Measurements from ENCODE around the gene LRCH1. TPM values are rescaled to one million over a fixed set of nuclear protein-coding genes. Genes with fewer than 3 reads are reported as not detected.
"Not testable (repeated sequence)": the region's sequence is repeated elsewhere in the genome, so short reads cannot be mapped to it uniquely, and the experiment has no call there.

Gene LRCH1, protein sequence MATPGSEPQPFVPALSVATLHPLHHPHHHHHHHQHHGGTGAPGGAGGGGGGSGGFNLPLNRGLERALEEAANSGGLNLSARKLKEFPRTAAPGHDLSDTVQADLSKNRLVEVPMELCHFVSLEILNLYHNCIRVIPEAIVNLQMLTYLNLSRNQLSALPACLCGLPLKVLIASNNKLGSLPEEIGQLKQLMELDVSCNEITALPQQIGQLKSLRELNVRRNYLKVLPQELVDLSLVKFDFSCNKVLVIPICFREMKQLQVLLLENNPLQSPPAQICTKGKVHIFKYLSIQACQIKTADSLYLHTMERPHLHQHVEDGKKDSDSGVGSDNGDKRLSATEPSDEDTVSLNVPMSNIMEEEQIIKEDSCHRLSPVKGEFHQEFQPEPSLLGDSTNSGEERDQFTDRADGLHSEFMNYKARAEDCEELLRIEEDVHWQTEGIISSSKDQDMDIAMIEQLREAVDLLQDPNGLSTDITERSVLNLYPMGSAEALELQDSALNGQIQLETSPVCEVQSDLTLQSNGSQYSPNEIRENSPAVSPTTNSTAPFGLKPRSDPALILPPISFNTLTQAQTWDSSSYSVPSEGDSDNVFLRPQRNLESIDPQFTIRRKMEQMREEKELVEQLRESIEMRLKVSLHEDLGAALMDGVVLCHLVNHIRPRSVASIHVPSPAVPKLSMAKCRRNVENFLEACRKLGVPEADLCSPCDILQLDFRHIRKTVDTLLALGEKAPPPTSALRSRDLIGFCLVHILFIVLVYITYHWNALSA
- 10 to 100 TPM; 24.9 to 26.0 TPM for total RNA-seq

DNA sequence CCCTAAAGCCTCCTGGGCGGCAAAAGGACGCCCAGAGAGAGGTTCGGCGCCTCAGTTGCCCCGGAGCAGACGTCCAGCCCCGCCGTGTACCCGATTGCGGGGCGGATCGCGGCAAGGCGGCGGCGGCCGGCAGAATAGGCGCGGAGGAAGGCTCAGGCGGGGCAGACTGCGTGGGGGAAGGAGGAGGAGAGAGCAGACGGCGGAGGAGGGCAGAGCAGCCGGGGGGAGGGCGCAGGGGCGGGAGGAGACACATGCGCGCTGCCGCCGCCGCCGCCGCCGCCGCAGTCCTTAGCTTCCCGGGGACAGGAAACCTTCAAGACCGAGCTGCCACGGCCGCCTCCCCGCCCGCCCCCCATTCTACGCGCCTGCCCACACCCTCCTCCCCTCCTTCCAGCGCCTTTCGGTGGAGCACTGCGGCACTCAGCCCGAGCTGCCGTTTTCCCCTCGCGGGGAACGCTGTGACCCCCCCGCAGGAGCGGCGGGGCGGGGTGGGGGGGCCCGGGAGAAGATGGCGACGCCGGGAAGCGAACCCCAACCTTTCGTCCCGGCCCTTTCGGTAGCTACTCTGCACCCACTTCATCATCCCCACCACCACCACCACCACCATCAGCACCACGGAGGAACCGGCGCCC, at the start of gene LRCH1:
TSS of gene LRCH1 (plus strand) at position 282 of the 632 bp plus-strand sequence. CDS start at position 509, 227 bp downstream.
- Mint-ChIP-seq H3K4me3 (peak within 1 kb of the TSS; percentile 96), H3K27ac (peak within 1 kb of the TSS; percentile 71 to 90), H3K4me1 (ENCODE audit: low read depth in 2 of 2) (peaks cover 40 to 41% of the 10 kb centered on the region in 2 donors), H3K36me3 (no peaks in the 10 kb centered on the region), H3K9me3 (no peaks in the 10 kb centered on the region), H3K27me3 (peaks cover 0 to 2% of the 10 kb centered on the region in 2 donors)
- DNase-seq (ENCODE audit: low spot score) (peak; percentile 93), ATAC-seq (peak; percentile 93 to 95)

DNA sequence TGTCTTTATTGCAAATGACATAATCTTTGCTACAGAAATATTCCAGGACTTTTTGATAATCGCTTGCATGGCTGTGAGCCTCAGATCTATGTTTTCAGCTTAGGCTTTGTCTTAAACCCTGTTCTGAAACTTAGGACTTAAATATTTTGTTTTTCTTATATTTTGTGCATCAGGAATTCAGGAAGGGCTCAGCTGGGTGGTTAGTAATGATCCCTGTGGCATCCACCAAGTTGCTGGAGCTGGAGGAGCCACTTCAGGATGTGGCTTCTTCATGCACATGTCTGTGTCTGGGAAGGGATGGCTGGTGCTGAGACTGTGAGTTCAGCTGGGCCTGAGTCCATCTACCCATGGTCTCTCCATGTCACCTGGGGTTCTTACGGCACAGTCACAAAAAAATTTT, 48.9 kb upstream of the LRCH1 start:
- H3K27me3 Mint-ChIP-seq = peaks cover 11 to 17% of the 10 kb centered on the region in 2 donors
- no peaks in the 10 kb centered on the region for H3K9me3 Mint-ChIP-seq
- no peaks in the 10 kb centered on the region for H3K4me1 Mint-ChIP-seq (ENCODE audit: low read depth in 2 of 2)
- no peaks in the 10 kb centered on the region for H3K36me3 Mint-ChIP-seq
- H3K4me3 Mint-ChIP-seq = no peak overlapping the region
- ATAC-seq (no peak), DNase-seq (ENCODE audit: low spot score) (no peak)
- no peak overlapping the region for H3K27ac Mint-ChIP-seq

DNA sequence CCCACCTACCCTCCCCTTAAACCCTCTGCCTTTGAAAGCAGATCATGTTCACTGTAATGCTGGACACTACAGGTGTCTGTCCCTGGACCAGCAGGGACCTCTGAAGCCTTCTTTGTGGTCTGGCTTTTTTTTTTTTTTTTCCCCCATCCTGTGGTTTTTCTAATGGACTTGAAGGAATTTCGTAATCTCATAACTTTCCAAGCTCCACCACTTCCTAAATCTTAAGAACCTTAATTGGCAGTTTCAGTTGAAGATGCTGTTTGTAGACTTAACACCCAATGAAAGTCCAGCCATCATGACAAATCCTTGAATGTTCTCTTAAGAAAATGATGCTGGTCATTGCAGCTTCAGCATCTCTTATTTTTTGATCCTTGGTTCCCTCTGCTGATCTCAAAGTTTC, 45.0 kb upstream of the LRCH1 start:
- H3K36me3 Mint-ChIP-seq = no peaks in the 10 kb centered on the region
- peaks cover 11 to 21% of the 10 kb centered on the region in 2 donors for H3K27me3 Mint-ChIP-seq
- no peak overlapping the region for H3K27ac Mint-ChIP-seq
- no peak for DNase-seq (ENCODE audit: low spot score)
- no peaks in the 10 kb centered on the region for H3K9me3 Mint-ChIP-seq
- ATAC-seq = no peak
- H3K4me3 Mint-ChIP-seq = no peak overlapping the region
- no peaks in the 10 kb centered on the region for H3K4me1 Mint-ChIP-seq (ENCODE audit: low read depth in 2 of 2)

DNA sequence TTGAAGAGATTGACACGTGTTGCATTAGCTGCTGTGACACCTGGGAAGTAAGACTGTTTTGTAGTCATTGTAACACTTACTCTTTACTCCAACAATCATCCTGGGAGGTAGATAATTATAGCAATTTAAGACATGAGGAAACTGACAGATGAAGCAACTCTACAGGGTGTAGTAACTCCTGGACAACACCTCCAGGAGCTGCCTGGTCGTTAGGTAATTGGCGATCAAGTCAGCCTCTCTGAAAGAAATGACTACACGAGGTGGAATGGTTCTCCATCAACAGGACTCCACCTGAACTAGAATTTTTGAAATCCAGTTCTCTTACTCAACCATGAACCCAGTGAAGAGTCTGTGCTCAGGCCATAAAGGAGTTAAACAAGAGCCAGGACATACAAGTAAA, 43.0 kb upstream of the LRCH1 start:
- no peaks in the 10 kb centered on the region for H3K36me3 Mint-ChIP-seq
- no peak overlapping the region for H3K27ac Mint-ChIP-seq
- ATAC-seq (no peak), DNase-seq (ENCODE audit: low spot score) (no peak)
- no peak overlapping the region for H3K4me3 Mint-ChIP-seq
- H3K27me3 Mint-ChIP-seq = peaks cover 16 to 33% of the 10 kb centered on the region in 2 donors
- no peaks in the 10 kb centered on the region for H3K4me1 Mint-ChIP-seq (ENCODE audit: low read depth in 2 of 2)
- H3K9me3 Mint-ChIP-seq = no peaks in the 10 kb centered on the region

DNA sequence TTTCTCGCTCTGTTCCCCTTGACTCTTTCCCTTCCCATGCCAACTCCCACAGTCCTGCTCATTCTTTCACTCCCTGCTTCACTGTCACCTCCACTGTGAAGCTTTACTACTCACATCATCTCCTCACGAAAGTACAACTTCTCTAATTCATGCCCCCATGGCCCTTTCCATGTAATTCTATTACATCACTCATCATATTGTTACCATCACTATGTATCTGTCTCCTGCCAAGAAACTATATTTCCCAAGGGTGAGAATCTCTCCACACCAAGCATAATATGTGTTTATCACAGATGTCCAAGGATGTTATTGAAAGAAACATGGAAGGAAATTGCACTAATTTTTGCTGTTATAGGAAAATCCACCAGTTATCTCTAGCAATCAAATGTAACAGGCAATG, 37.2 kb upstream of the LRCH1 start:
- Mint-ChIP-seq H3K27ac (no peak overlapping the region), H3K36me3 (no peaks in the 10 kb centered on the region), H3K9me3 (no peaks in the 10 kb centered on the region), H3K4me3 (no peak overlapping the region), H3K27me3 (peaks cover 16 to 32% of the 10 kb centered on the region in 2 donors), H3K4me1 (ENCODE audit: low read depth in 2 of 2) (no peaks in the 10 kb centered on the region)
- no peak for DNase-seq (ENCODE audit: low spot score)
- ATAC-seq = no peak

DNA sequence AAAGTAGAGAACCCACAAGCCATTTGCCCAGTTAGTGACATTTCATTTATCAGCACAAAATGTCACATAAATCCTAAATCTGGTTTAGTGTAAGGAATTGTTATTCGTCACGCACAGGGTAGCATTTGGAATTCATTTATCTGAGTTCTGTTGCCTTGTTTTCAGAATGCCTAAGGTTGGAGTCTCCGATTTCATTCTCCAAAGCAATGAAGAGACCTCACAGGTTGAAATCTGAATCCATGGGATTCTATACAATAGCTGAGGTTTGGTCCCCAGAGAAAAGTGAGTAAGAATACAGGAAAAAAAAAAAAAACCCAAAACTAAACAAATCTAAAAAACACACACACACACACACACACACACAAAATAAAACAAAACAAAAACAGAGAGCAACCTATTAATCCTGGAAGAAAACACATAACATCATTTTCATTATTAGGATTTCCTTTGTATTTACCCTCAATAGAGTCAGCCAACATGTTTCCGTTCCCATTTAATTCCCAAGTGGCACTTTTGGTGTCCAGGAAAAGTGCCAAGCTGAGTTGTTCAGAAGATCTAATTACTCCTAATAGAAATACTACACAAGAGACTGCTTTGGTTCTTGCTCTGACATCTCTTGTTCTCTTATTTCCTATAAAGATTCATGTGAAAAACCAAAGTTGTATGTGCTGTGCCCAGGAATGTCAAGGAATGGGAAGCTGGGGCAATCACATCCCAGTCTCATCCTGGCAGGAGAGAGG, 36.2 kb upstream of the LRCH1 start:
- Mint-ChIP-seq H3K27me3 (peaks cover 16 to 32% of the 10 kb centered on the region in 2 donors), H3K27ac (no peak overlapping the region), H3K4me1 (ENCODE audit: low read depth in 2 of 2) (no peaks in the 10 kb centered on the region), H3K9me3 (no peaks in the 10 kb centered on the region), H3K36me3 (no peaks in the 10 kb centered on the region), H3K4me3 (no peak overlapping the region)
- ATAC-seq (no peak), DNase-seq (ENCODE audit: low spot score) (no peak)

DNA sequence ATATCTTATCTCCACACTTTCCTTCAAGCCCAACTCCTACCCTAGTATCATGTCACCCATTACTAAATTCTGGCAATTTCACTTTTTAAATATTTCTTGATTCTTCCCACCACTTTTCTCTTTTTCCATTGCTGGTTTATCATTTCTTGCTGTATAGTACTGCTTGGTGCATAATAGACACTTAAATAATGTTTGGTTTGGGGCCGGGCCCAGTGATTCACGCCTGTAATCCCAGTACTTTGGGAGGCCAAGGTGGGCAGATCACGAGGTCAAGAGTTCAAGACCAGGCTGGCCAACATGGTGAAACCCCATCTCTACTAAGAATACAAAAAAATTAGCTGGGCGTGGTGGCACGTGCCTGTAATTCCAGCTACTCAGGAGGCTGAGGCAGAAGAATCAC, 35.2 kb upstream of the LRCH1 start:
- H3K27ac Mint-ChIP-seq; ATAC-seq; H3K36me3 Mint-ChIP-seq; H3K9me3 Mint-ChIP-seq; H3K4me3 Mint-ChIP-seq; H3K4me1 Mint-ChIP-seq (ENCODE audit: low read depth in 2 of 2); DNase-seq (ENCODE audit: low spot score): not testable (repeated sequence)
- peaks cover 15 to 28% of the 10 kb centered on the region in 2 donors for H3K27me3 Mint-ChIP-seq

DNA sequence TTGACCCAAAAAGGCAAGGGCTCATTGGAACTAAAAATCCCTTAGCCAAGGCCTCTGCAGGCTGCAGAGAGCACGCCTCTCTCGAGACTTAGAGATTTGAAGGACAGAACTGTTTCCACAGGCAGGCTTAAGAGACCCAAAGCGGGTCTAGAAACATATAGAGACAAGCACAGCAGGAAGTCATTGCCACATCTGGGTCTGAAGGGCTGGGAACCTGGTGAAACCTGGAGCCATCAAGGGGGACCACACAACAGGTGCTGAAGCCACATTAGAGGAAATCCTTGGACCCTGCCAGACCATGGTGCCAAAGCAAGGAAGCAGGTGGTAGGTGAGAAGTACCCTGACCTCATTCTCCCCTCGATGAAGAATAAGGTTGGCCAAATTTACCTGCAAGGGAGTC, 33.8 kb upstream of the LRCH1 start:
- no peaks in the 10 kb centered on the region for H3K9me3 Mint-ChIP-seq
- no peak overlapping the region for H3K4me3 Mint-ChIP-seq
- DNase-seq (ENCODE audit: low spot score) (no peak), ATAC-seq (no peak)
- no peaks in the 10 kb centered on the region for H3K4me1 Mint-ChIP-seq (ENCODE audit: low read depth in 2 of 2)
- H3K27ac Mint-ChIP-seq = no peak overlapping the region
- H3K27me3 Mint-ChIP-seq = peaks cover 11 to 21% of the 10 kb centered on the region in 2 donors
- H3K36me3 Mint-ChIP-seq = no peaks in the 10 kb centered on the region

DNA sequence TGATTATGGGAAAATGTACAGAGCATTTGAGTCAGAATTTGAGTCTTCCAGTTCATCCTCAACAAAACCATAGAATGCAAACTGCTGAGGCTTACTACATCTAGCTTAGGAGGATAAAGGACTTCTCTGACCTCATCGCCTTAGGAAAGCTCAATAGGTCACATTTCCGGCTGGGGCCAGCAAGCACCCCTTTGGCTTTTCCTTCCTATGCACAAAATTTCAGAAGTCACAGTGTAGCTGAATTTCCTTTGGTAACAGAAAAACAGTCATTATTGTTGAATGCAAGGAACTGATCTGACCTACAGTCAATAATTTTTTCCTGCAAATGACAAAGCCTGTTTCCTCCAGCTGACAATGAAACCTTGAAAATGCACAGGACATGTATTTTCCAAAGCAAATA, 32.8 kb upstream of the LRCH1 start:
- H3K4me1 Mint-ChIP-seq (ENCODE audit: low read depth in 2 of 2) = no peaks in the 10 kb centered on the region
- H3K27me3 Mint-ChIP-seq = peaks cover 13 to 16% of the 10 kb centered on the region in 2 donors
- H3K36me3 Mint-ChIP-seq = no peaks in the 10 kb centered on the region
- H3K27ac Mint-ChIP-seq = no peak overlapping the region
- DNase-seq (ENCODE audit: low spot score) (no peak), ATAC-seq (no peak)
- H3K4me3 Mint-ChIP-seq = no peak overlapping the region
- H3K9me3 Mint-ChIP-seq = no peaks in the 10 kb centered on the region

DNA sequence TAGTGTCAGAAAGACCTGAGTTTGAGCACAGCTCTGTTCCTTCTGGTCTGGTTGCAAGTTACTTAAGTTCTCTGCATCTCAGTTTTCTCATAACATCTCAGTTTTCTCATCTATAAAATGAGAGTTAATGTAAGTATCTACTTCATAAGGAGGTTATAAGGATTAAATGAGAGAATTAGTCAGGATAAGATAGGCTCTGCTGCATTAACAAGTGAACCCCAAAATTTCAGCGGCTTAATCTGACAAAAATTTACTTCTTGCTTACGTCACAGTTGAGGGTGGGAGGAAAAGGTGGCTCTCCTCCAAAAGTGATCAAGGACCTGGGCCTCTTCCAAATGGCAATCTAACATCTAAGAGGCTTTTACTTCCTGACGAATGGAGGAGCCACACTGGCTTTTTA, 31.5 kb upstream of the LRCH1 start:
- DNase-seq (ENCODE audit: low spot score) = no peak
- Mint-ChIP-seq H3K4me1 (ENCODE audit: low read depth in 2 of 2) (no peaks in the 10 kb centered on the region), H3K9me3 (no peaks in the 10 kb centered on the region), H3K27me3 (peaks cover 16 to 17% of the 10 kb centered on the region in 2 donors), H3K36me3 (no peaks in the 10 kb centered on the region), H3K27ac (no peak overlapping the region), H3K4me3 (no peak overlapping the region)
- no peak for ATAC-seq

DNA sequence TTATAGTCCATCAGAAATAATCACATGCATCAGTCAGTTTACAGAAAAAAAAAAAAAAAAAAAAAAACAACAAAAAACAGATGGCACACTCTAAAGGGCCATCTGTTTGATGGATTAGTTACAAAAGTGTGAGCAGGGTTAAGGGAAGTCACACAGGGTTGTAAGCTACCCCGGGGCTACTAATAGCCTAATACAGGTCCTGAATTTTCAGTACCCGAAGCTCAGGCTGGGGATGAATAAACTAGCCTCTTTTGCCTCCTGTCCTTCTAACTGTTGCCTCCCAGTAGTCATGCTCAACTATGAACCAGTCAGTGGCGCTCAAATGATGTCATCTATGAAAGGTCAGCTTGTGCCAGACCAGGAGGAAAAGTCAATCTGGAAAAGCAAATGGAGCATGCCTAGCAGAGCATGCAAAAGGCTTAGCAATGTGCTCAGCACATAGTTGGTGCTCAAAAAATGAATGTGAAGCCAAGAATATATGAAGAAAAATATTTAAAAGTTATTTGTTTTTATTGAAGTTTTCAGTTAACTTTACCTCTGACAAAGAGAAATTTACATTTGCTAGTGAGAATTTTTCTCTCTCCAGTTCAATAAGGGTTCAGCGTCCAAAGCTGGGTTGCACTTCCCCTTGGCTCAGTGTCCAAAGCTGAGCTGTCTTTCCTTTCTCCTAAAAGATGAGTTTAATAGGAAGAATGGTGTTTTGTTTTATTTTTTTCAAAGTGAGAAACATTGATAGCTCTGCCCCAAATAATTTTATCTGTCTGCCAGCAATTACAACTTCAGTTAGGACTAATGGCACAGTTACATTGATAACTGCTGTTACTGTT, 30.8 kb upstream of the LRCH1 start:
- no peak overlapping the region for H3K27ac Mint-ChIP-seq
- no peak for ATAC-seq

DNA sequence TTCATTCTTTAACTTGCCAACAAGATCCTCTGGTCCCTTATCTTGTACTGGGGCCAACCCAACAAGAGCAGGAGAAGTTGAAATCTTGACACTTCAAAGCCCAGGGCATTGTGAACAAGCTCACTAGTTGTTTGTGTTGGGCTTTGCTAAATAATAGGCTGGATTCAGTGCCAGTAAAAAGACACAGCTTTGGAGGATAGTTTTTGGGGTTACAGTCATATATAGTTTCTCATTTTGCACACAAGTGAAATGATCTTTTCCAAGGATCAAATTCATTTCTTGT, 30.3 kb upstream of the LRCH1 start:
- Mint-ChIP-seq H3K9me3 (no peaks in the 10 kb centered on the region), H3K4me1 (ENCODE audit: low read depth in 2 of 2) (peaks cover 0 to 2% of the 10 kb centered on the region in 2 donors), H3K36me3 (no peaks in the 10 kb centered on the region), H3K27me3 (peaks cover 12 to 17% of the 10 kb centered on the region in 2 donors), H3K4me3 (no peak overlapping the region), H3K27ac (no peak overlapping the region)
- DNase-seq (ENCODE audit: low spot score) (no peak), ATAC-seq (no peak)

More for the DNA sequence above, 30.8 kb upstream of the LRCH1 start:
- Mint-ChIP-seq H3K4me3 (no peak overlapping the region), H3K9me3 (no peaks in the 10 kb centered on the region), H3K36me3 (no peaks in the 10 kb centered on the region), H3K27me3 (peaks cover 12 to 20% of the 10 kb centered on the region in 2 donors), H3K4me1 (ENCODE audit: low read depth in 2 of 2) (peaks cover 0 to 2% of the 10 kb centered on the region in 2 donors)
- DNase-seq (ENCODE audit: low spot score) = no peak

All from natural killer cell treated with Interleukin-12 subunit alpha and Interleukin-12 subunit beta and Interleukin-15 and Interleukin-18, amount 100 ng/mL, for 72 hours (primary cell).